ENCODE measurements around the gene GCG.

GCG gene

DNA sequence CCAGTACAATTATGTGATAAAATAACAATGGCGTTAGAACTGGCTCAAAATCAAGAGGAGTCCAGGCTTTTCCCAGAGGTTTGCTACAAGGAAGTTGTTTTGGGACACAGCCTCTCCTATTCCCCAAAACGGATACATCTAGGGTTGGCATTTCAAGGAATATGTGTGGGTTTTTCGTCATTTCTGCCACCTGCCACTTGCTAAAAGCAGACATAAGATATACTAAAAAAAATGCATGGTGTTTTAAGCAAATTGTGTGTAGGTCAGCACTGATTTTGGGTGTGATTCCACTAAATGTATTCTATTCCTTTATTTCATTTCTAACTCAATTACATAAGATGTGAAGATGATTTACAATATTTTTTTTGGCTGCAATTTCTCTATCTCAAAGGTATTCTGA is 36.4 kb upstream of the GCG start:
- ChIA-PET CTCF (no interaction called here), POLR2A (no interaction called here)
- DNase-seq (ENCODE audit: extremely low spot score), result no peak
- TF ChIP-seq, protein P1, sequence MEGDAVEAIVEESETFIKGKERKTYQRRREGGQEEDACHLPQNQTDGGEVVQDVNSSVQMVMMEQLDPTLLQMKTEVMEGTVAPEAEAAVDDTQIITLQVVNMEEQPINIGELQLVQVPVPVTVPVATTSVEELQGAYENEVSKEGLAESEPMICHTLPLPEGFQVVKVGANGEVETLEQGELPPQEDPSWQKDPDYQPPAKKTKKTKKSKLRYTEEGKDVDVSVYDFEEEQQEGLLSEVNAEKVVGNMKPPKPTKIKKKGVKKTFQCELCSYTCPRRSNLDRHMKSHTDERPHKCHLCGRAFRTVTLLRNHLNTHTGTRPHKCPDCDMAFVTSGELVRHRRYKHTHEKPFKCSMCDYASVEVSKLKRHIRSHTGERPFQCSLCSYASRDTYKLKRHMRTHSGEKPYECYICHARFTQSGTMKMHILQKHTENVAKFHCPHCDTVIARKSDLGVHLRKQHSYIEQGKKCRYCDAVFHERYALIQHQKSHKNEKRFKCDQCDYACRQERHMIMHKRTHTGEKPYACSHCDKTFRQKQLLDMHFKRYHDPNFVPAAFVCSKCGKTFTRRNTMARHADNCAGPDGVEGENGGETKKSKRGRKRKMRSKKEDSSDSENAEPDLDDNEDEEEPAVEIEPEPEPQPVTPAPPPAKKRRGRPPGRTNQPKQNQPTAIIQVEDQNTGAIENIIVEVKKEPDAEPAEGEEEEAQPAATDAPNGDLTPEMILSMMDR (IDR thresholded peaks at IDR 0.05; ENCODE audit: control extremely low read depth, extremely low read depth, low read depth, missing control alignments), result no peak

DNA sequence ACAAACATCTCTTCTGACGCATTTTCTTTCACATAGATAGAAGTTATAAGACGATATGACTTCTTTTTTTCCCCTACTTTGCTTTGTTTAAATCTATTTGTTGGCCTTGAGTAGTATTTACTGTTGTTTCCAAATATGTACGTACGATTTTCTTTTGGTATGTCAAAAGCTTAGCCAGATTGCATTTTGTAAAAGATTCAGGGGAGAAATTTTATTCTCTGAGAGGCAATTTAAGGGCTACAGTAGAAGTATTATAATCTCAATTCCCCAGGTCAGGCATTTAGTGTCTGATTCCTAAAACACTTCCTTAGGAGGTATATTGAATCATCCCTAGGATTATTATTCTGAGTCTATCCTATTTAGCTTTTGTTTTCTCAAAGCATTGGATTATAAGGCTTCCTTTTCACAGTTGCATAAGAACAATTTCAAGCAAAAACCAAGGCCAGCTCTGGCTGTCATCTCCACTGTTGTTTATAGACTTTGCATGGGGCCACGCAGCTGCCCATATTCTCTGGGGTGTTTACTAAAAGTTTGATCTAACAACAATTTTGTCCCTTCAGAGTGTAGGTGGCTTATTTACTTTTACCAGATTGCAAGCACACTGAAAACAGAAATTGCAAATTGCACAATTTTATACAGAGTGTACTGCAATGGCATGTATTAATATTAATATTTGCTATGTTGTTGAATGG is 33.6 kb upstream of the GCG start:
- CTCF ChIA-PET, result interaction anchor here (1.2 to 3.4 kb wide), 3 partner anchors 9 to 54 kb away, joined by 3 to 13 read pairs (median 3); no protein-coding TSS in a partner anchor
- DNase-seq (ENCODE audit: extremely low spot score), result no peak
- POLR2A ChIA-PET, result no interaction called here
- TF ChIP-seq, protein P1 (IDR thresholded peaks at IDR 0.05; ENCODE audit: control extremely low read depth, extremely low read depth, low read depth, missing control alignments), result no peak

DNA sequence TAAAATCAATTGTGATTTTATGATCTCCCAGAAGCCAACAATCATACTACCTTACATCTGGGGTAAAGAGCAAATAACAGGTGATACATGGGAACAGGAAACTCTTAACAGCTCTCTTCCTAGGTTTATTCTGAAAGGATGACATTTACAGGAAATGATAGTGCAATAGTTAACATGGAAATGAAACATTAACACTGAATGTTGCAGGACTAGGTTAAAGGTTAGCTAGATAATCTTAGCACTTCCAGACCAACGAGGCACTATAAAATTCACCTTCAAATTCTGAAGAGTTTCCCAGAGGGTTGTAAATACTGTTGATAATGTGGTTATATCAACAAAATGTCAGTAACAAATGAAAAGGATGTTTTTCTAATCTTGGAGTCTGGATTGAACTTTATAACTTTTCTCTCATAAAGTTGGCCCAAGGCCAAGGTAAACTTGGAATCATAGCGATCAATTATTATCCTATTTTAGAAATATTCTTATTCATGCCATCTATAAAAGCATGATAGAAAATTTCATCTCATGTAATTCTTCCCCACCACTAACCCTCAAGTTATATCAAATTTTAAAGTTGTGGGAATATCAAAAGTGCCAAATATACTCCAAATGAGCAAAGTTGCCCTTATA is 32.9 kb upstream of the GCG start:
- TF ChIP-seq, protein P1 (IDR thresholded peaks at IDR 0.05; ENCODE audit: control extremely low read depth, extremely low read depth, low read depth, missing control alignments), result no peak
- no peak for DNase-seq (ENCODE audit: extremely low spot score)
- ChIA-PET CTCF (interaction anchor here (3.4 kb wide), 1 partner anchor 13 kb away, joined by 13 read pairs; no protein-coding TSS in a partner anchor), POLR2A (no interaction called here)

DNA sequence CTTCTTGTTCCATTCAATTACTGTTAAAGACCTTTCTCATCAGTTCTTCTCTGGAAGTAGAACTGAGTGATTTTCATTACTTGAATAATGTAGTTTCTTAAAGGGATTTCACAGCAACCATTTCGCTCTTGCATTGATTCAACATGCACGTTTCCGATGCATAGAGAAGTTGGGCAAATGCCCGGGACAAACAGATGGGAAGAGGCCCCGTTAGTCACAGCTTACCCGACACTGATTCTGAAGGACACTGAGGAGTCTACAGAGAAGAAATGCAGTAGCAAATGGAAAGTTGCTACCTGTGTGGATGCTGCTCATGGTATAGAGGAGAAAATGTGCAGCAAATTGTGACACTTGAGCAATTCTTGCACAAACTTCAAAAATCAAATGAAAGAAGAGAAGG is 32.3 kb upstream of the GCG start:
- ChIA-PET POLR2A (no interaction called here), CTCF (no interaction called here)
- TF ChIP-seq, protein P1 (IDR thresholded peaks at IDR 0.05; ENCODE audit: control extremely low read depth, extremely low read depth, low read depth, missing control alignments), result no peak

DNA sequence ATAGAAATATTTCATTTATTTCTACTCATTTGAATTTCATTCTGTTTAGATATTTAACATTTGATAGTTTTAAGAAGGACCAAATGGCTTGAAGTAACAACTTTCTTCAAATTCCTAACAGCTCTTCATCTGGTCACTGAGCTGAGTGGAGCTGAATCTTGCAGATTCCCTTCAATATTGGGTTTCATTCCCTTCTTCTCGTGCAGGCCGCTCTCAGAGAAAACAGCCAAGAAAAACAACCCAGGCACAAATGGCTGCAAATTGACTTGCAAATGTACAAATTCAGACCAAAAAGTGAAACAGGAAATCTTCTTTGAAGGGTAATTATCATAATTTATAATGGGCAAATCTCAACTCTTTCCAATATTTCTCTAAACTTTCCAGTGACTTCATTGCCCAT is 30.3 kb upstream of the GCG start:
- TF ChIP-seq, protein P1 (IDR thresholded peaks at IDR 0.05; ENCODE audit: control extremely low read depth, extremely low read depth, low read depth, missing control alignments), result no peak
- POLR2A ChIA-PET, result no interaction called here
- CTCF ChIA-PET, result interaction anchor here (0.9 to 1.4 kb wide), 2 partner anchors 14 to 29 kb away, joined by 3 to 4 read pairs; no protein-coding TSS in a partner anchor
- no peak for DNase-seq (ENCODE audit: extremely low spot score)

More for the DNA sequence above, 32.3 kb upstream of the GCG start:
- DNase-seq (ENCODE audit: extremely low spot score), result no peak

DNA sequence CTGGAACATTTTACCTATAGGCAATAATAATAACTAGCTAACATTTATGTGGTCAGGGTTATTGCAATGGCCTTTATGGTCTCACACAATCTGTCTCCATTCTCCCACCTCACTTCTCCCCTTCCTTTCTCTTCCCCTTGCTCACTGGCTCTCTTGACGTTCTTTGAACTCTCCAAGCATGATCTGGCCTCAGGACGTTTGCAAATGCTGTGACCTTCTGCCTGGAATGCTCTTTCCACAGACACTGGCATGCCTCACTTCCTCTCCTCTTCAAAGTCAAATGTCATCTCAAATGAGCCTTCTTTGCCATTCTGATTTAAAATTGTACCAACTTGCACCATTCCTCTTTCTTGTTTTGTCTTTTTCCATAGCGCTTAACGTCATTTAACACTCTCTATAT is 25.3 kb upstream of the GCG start:
- TF ChIP-seq, protein P1 (IDR thresholded peaks at IDR 0.05; ENCODE audit: control extremely low read depth, extremely low read depth, low read depth, missing control alignments), result no peak
- no peak for DNase-seq (ENCODE audit: extremely low spot score)
- CTCF ChIA-PET, result interaction anchor here (0.8 kb wide), 1 partner anchor 13 kb away, joined by 3 read pairs; no protein-coding TSS in a partner anchor
- POLR2A ChIA-PET, result no interaction called here

All from GM10248 (cell line).